DOHH2 (cell line): ENCODE measurements around the gene MRAP2.

ENCODE experiments used
- CTCF ChIP-seq: fragments of 200-600 bp; sonication (generic); IDR thresholded peaks from one replicate; pipeline ENCODE4 v1.5.1; 2014; ENCODE audit warnings: antibody characterized with exemption, mild to moderate bottlenecking, low read depth, low read length; ENCODE audit not compliant: poor library complexity, severe bottlenecking
- EZH2phosphoT487 ChIP-seq: fragments of 200-600 bp; sonication (generic); IDR thresholded peaks from 2 replicates; pipeline ENCODE4 v1.6.1; 2017; ENCODE audit warnings: borderline replicate concordance, mild to moderate bottlenecking, antibody characterized with exemption, low read length, moderate library complexity, mixed read lengths

- TF ChIP-seq CTCF (no peak), EZH2phosphoT487 (no peak)
Observed at GRCh38 chr6:84135291-84135690, 101.7 kb downstream of the MRAP2 start.
